Measurements from ENCODE around the gene ABCF2. TPM values are rescaled to one million over a fixed set of nuclear protein-coding genes. Genes with fewer than 3 reads are reported as not detected.

The ABCF2 gene
- total and polyA plus RNA-seq, 4 donors: 6.3 to 15.6 (median 10.5) TPM

DNA sequence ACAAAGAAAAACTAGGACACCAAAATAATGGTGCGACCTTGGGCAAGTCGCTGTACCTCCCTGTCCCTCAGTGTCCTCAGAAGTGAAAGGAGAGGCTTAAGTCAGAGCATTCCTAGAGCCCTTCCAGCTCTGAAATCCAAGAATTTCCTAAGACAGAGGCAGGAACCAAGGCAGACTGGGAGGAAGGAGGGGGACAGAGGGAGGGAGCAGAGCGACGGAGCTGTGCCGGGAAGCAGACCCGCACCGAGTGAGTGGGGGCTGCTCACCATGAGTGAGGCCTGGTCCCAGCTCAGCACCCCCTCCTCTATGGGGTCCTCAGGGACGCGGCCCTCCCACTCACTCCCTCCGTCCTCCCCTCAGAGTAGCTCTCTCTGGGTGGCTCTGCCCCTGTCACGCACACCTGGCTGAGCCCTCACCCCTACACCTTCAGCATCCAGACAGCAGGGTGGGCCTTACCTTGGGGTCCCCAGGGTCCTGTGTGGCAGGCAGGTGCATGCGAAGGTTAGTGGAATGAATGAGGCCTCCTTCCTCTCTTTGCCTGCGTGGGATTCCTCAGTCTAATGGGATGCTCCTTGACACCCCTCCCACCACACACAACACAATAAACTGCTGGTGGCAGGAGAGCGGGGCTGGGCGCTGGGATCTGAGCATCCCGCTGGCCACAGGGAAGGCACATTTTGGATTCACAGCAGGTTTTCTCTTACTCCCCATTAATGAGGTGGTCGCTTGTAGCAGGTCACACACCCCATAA lies 26.1 kb upstream of the ABCF2 start:
- Histone ChIP-seq H3K9ac (ENCODE audit: low read depth in 1 of 2, low read length in 2 of 2) (no peak overlapping the region), H3K36me3 (ENCODE audit: control insufficient read depth in 4 of 4, insufficient read depth in 3 of 4, low read depth in 1 of 4, low read length in 3 of 4) (no peaks in the 10 kb centered on the region), H3K9me3 (ENCODE audit: control insufficient read depth in 4 of 4, low read length in 3 of 4) (no peaks in the 10 kb centered on the region), H3K4me3 (ENCODE audit: low read depth in 1 of 3, low read length in 3 of 3) (no peak overlapping the region), H3K4me1 (ENCODE audit: control insufficient read depth in 4 of 4, insufficient read depth in 4 of 4, low read length in 3 of 4) (peaks cover 10 to 20% (median 12%) of the 10 kb centered on the region in 4 donors), H3K27ac (ENCODE audit: low read depth in 1 of 2, low read length in 2 of 2) (no peak overlapping the region), H3K27me3 (ENCODE audit: control insufficient read depth in 4 of 4, insufficient read depth in 4 of 4, low read length in 3 of 4) (peaks cover 0 to 6% (median 0%) of the 10 kb centered on the region in 4 donors)
- TF ChIP-seq GABPA (IDR thresholded peaks at IDR 0.05 in 1 of 2, conservative IDR thresholded peaks at IDR 0.05 in 1 of 2) (no peak), TAF1 (conservative IDR thresholded peaks at IDR 0.05) (no peak), EGR1 (IDR thresholded peaks at IDR 0.05; ENCODE audit: low read depth in 2 of 2) (no peak), JUND (IDR thresholded peaks at IDR 0.05) (no peak), MAX (IDR thresholded peaks at IDR 0.05) (no peak), HNF4A (conservative IDR thresholded peaks at IDR 0.05) (no peak), RAD21 (IDR thresholded peaks at IDR 0.05) (no peak), SP1 (IDR thresholded peaks at IDR 0.05) (no peak), FOXA2 (IDR thresholded peaks at IDR 0.05) (no peak), RXRA (IDR thresholded peaks at IDR 0.05) (no peak), FOXA1 (IDR thresholded peaks at IDR 0.05) (no peak), ATF3 (IDR thresholded peaks at IDR 0.05) (no peak), YY1 (IDR thresholded peaks at IDR 0.05) (no peak)
- TF ChIP-seq, protein P1, sequence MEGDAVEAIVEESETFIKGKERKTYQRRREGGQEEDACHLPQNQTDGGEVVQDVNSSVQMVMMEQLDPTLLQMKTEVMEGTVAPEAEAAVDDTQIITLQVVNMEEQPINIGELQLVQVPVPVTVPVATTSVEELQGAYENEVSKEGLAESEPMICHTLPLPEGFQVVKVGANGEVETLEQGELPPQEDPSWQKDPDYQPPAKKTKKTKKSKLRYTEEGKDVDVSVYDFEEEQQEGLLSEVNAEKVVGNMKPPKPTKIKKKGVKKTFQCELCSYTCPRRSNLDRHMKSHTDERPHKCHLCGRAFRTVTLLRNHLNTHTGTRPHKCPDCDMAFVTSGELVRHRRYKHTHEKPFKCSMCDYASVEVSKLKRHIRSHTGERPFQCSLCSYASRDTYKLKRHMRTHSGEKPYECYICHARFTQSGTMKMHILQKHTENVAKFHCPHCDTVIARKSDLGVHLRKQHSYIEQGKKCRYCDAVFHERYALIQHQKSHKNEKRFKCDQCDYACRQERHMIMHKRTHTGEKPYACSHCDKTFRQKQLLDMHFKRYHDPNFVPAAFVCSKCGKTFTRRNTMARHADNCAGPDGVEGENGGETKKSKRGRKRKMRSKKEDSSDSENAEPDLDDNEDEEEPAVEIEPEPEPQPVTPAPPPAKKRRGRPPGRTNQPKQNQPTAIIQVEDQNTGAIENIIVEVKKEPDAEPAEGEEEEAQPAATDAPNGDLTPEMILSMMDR (IDR thresholded peaks at IDR 0.05; ENCODE audit: low read depth, low read length, missing input control): no peak
- TF ChIP-seq, protein P2, sequence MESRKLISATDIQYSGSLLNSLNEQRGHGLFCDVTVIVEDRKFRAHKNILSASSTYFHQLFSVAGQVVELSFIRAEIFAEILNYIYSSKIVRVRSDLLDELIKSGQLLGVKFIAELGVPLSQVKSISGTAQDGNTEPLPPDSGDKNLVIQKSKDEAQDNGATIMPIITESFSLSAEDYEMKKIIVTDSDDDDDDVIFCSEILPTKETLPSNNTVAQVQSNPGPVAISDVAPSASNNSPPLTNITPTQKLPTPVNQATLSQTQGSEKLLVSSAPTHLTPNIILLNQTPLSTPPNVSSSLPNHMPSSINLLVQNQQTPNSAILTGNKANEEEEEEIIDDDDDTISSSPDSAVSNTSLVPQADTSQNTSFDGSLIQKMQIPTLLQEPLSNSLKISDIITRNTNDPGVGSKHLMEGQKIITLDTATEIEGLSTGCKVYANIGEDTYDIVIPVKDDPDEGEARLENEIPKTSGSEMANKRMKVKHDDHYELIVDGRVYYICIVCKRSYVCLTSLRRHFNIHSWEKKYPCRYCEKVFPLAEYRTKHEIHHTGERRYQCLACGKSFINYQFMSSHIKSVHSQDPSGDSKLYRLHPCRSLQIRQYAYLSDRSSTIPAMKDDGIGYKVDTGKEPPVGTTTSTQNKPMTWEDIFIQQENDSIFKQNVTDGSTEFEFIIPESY (IDR thresholded peaks at IDR 0.05): no peak
- DNase-seq (ENCODE audit: low spot score): no peak
- 76% methylated on average over 17 of the region's 17 CpGs for WGBS

DNA sequence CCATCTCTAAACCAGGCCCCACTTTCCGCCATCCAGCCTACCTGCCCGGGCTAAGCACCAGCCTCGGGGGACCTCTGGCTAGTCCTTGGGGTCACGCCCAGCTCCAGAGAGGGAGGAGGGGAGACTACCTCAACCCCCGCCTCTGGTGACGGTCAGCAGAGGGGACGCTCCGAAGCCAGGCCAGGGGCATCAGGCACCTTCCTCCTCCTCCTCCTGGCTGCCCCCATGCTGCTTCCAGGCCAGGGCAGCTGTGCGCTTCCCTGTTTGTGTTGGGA lies 25.5 kb upstream of the ABCF2 start:
- no peak for DNase-seq (ENCODE audit: low spot score)
- WGBS: 58% methylated on average over 9 of the region's 9 CpGs

More for the DNA sequence above, 25.5 kb upstream of the ABCF2 start:
- TF ChIP-seq JUND (IDR thresholded peaks at IDR 0.05): no peak
- no peak for TF ChIP-seq EGR1 (IDR thresholded peaks at IDR 0.05; ENCODE audit: low read depth in 2 of 2)
- TF ChIP-seq, protein P2 (IDR thresholded peaks at IDR 0.05): no peak
- TF ChIP-seq FOXA2 (IDR thresholded peaks at IDR 0.05): no peak
- TF ChIP-seq, protein P3, sequence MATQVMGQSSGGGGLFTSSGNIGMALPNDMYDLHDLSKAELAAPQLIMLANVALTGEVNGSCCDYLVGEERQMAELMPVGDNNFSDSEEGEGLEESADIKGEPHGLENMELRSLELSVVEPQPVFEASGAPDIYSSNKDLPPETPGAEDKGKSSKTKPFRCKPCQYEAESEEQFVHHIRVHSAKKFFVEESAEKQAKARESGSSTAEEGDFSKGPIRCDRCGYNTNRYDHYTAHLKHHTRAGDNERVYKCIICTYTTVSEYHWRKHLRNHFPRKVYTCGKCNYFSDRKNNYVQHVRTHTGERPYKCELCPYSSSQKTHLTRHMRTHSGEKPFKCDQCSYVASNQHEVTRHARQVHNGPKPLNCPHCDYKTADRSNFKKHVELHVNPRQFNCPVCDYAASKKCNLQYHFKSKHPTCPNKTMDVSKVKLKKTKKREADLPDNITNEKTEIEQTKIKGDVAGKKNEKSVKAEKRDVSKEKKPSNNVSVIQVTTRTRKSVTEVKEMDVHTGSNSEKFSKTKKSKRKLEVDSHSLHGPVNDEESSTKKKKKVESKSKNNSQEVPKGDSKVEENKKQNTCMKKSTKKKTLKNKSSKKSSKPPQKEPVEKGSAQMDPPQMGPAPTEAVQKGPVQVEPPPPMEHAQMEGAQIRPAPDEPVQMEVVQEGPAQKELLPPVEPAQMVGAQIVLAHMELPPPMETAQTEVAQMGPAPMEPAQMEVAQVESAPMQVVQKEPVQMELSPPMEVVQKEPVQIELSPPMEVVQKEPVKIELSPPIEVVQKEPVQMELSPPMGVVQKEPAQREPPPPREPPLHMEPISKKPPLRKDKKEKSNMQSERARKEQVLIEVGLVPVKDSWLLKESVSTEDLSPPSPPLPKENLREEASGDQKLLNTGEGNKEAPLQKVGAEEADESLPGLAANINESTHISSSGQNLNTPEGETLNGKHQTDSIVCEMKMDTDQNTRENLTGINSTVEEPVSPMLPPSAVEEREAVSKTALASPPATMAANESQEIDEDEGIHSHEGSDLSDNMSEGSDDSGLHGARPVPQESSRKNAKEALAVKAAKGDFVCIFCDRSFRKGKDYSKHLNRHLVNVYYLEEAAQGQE (IDR thresholded peaks at IDR 0.05): no peak
- no peak for TF ChIP-seq RXRA (IDR thresholded peaks at IDR 0.05)
- no peak for TF ChIP-seq TAF1 (conservative IDR thresholded peaks at IDR 0.05)
- TF ChIP-seq SP1 (IDR thresholded peaks at IDR 0.05): no peak
- no peak for TF ChIP-seq FOXA1 (IDR thresholded peaks at IDR 0.05)
- TF ChIP-seq HNF4A (conservative IDR thresholded peaks at IDR 0.05): no peak
- no peak for TF ChIP-seq HNF4G (IDR thresholded peaks at IDR 0.05)
- TF ChIP-seq, protein P1 (IDR thresholded peaks at IDR 0.05; ENCODE audit: low read depth, low read length, missing input control): no peak
- TF ChIP-seq NR2F2 (IDR thresholded peaks at IDR 0.05): no peak
- no peak for TF ChIP-seq GABPA (IDR thresholded peaks at IDR 0.05 in 1 of 2, conservative IDR thresholded peaks at IDR 0.05 in 1 of 2)
- TF ChIP-seq MAX (IDR thresholded peaks at IDR 0.05): no peak
- Histone ChIP-seq H3K9me3 (ENCODE audit: control insufficient read depth in 4 of 4, low read length in 3 of 4) (no peaks in the 10 kb centered on the region), H3K36me3 (ENCODE audit: control insufficient read depth in 4 of 4, insufficient read depth in 3 of 4, low read depth in 1 of 4, low read length in 3 of 4) (no peaks in the 10 kb centered on the region), H3K4me3 (ENCODE audit: low read depth in 1 of 3, low read length in 3 of 3) (no peak overlapping the region), H3K4me1 (ENCODE audit: control insufficient read depth in 4 of 4, insufficient read depth in 4 of 4, low read length in 3 of 4) (peaks cover 11 to 24% (median 15%) of the 10 kb centered on the region in 4 donors), H3K9ac (ENCODE audit: low read depth in 1 of 2, low read length in 2 of 2) (no peak overlapping the region), H3K27ac (ENCODE audit: low read depth in 1 of 2, low read length in 2 of 2) (peak overlapping the region; percentile 32 to 58), H3K27me3 (ENCODE audit: control insufficient read depth in 4 of 4, insufficient read depth in 4 of 4, low read length in 3 of 4) (peaks cover 0 to 6% (median 0%) of the 10 kb centered on the region in 4 donors)
